ENCODE data around the gene HPX.

Gene HPX

DNA sequence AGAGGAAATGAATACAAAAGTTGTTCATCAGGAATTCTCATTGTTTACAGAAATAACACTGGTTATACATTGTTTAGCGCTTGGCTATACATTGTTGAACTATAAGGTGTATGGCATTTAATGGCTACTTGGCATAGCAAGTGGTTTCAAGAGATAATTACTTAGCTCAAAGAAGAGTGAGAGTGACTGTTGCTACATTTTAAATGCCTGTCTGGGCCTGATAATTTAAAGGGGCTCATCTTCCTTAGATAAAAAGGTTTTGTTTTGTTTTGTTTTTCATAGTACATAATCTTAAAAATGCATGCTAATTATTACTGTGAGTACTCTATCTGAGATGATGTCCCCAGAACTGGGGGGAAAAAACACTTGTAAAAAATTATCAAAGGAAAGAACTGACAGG is 52.0 kb downstream of the HPX start:
- DNase-seq (no peak), ATAC-seq (ENCODE audit: insufficient read depth, low read depth) (no peak)
- no peak overlapping the region for H3K27ac ChIP-seq (ENCODE audit: low read length)
- no peak overlapping the region for H3K4me2 ChIP-seq (ENCODE audit: insufficient read depth, low read length)
- no peak overlapping the region for H2AFZ ChIP-seq (ENCODE audit: low read depth, low read length)
- H4K20me1 ChIP-seq (ENCODE audit: insufficient read depth, low read length) = peaks cover 10% of the 10 kb centered on the region; the same call in 1 of the 2 replicates
- H3K27me3 ChIP-seq (ENCODE audit: insufficient read depth, low read length, poor library complexity) = no peaks in the 10 kb centered on the region
- H3K36me3 ChIP-seq (ENCODE audit: insufficient read depth, low read length) = no peaks in the 10 kb centered on the region
- no peak overlapping the region for H3K4me3 ChIP-seq (ENCODE audit: low read depth in 1 of 2, low read length in 2 of 2)
- no peaks in the 10 kb centered on the region for H3K9me3 ChIP-seq (ENCODE audit: insufficient read depth, low read length, severe bottlenecking)
- TF ChIP-seq CTCF (IDR thresholded peaks at IDR 0.05; ENCODE audit: borderline replicate concordance, extremely low read depth, low read length, poor library complexity, severe bottlenecking) (no peak), EZH2 (IDR thresholded peaks at IDR 0.05; ENCODE audit: borderline replicate concordance, low read depth, low read length, severe bottlenecking) (no peak)
- H3K4me1 ChIP-seq (ENCODE audit: insufficient read depth, low read length) = peaks cover 26% of the 10 kb centered on the region
- H3K9ac ChIP-seq (ENCODE audit: low read depth, low read length) = no peak overlapping the region
- no peaks in the 10 kb centered on the region for H3K79me2 ChIP-seq (ENCODE audit: insufficient read depth, low read length)

DNA sequence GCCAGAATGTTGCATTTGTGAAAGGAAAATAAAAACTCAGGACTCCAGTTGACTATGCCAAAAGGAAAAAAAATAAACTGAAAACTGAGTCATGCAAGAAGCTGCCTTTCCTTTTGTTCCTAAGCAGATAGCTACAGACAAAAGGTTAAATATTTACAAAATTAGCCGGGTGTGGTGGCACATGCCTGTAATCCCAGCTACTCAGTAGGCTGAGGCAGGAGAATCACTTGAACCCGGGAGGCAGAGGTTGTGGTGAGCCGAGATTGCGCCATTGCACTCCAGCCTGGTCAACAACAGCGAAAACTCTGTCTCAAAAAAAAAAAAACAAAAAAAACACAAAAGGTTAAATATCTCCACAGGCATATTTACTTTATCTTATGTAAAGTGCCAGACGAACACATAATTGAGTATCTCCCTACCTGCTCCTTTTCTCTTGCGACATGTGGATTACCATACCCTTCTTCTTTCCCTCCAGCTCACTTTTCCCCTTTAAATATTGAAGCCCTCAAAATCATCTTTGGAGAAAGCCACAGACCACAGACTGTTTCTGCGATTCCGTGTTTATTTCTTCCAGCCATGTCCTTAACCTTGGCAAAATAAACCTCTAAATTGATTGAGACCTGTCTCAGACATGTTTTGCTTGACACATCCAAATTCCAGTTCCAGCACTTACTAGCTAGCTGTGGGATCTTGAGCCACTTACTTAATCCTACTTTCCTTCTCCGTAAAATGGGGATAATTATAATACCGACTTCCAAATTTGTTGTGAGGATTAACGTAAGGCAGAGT is 52.8 kb downstream of the HPX start:
- no peak for DNase-seq
- Histone ChIP-seq H3K36me3 (ENCODE audit: insufficient read depth, low read length) (no peaks in the 10 kb centered on the region), H4K20me1 (ENCODE audit: insufficient read depth, low read length) (peaks cover 10% of the 10 kb centered on the region; the same call in 1 of the 2 replicates), H3K4me1 (ENCODE audit: insufficient read depth, low read length) (peaks cover 26% of the 10 kb centered on the region), H3K79me2 (ENCODE audit: insufficient read depth, low read length) (no peaks in the 10 kb centered on the region), H3K27me3 (ENCODE audit: insufficient read depth, low read length, poor library complexity) (no peaks in the 10 kb centered on the region), H3K4me2 (ENCODE audit: insufficient read depth, low read length) (no peak overlapping the region), H2AFZ (ENCODE audit: low read depth, low read length) (no peak overlapping the region), H3K27ac (ENCODE audit: low read length) (no peak overlapping the region), H3K4me3 (ENCODE audit: low read depth in 1 of 2, low read length in 2 of 2) (no peak overlapping the region), H3K9me3 (ENCODE audit: insufficient read depth, low read length, severe bottlenecking) (no peaks in the 10 kb centered on the region), H3K9ac (ENCODE audit: low read depth, low read length) (no peak overlapping the region)
- no peak for ATAC-seq (ENCODE audit: insufficient read depth, low read depth)
- TF ChIP-seq CTCF (IDR thresholded peaks at IDR 0.05; ENCODE audit: borderline replicate concordance, extremely low read depth, low read length, poor library complexity, severe bottlenecking) = no peak
- TF ChIP-seq EZH2 (IDR thresholded peaks at IDR 0.05; ENCODE audit: borderline replicate concordance, low read depth, low read length, severe bottlenecking) = no peak

DNA sequence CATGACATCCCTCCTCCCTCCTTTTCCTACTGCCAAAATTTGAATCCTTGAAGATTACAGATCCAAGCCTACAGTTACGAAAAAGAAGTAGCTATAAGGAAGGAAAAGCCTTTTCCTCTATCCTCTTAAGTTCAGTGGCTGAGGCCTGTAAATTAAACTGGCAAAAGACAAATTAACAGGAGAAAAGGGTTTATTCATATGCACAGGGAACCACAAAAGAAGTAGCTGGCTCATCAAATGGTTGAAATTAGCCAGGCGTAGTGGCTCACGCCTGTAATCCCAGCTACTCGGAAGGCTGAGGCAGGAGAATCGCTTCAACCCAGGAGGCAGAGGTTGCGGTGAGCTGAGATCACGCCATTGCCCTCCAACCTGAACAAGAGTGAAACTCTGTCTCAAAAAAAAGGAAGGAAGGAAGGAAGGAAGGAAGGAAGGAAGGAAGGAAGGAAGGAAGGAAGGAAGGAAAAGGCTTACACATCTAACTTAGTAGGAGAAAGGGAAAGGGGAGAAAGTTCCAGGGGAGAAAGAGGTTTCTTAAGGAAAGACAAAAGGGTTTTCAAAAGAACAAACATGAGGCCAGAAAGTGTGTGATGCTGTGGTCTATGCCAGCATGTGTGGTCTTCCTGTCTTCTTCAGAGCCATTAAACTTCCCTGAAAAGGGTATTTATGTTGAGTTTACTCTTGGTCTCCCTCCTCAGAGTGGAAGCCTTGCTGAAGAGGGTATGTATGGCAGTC is 55.6 kb downstream of the HPX start:
- Histone ChIP-seq H3K9me3 (ENCODE audit: insufficient read depth, low read length, severe bottlenecking) (no peaks in the 10 kb centered on the region), H2AFZ (ENCODE audit: low read depth, low read length) (no peak overlapping the region), H3K27ac (ENCODE audit: low read length) (no peak overlapping the region), H3K4me3 (ENCODE audit: low read depth in 1 of 2, low read length in 2 of 2) (no peak overlapping the region), H3K9ac (ENCODE audit: low read depth, low read length) (no peak overlapping the region), H4K20me1 (ENCODE audit: insufficient read depth, low read length) (no peaks in the 10 kb centered on the region), H3K4me2 (ENCODE audit: insufficient read depth, low read length) (no peak overlapping the region), H3K4me1 (ENCODE audit: insufficient read depth, low read length) (peaks cover 10% of the 10 kb centered on the region), H3K79me2 (ENCODE audit: insufficient read depth, low read length) (no peaks in the 10 kb centered on the region), H3K36me3 (ENCODE audit: insufficient read depth, low read length) (no peaks in the 10 kb centered on the region), H3K27me3 (ENCODE audit: insufficient read depth, low read length, poor library complexity) (no peaks in the 10 kb centered on the region)
- TF ChIP-seq EZH2 (IDR thresholded peaks at IDR 0.05; ENCODE audit: borderline replicate concordance, low read depth, low read length, severe bottlenecking) (no peak), CTCF (IDR thresholded peaks at IDR 0.05; ENCODE audit: borderline replicate concordance, extremely low read depth, low read length, poor library complexity, severe bottlenecking) (no peak)
- DNase-seq (no peak), ATAC-seq (ENCODE audit: insufficient read depth, low read depth) (no peak)

Data from DND-41 (cell line).